Activated CD4-positive, alpha-beta T cell treated with anti-CD3 and anti-CD28 coated beads, Interleukin-2, amount 10 ng/mL, durations not matched to agents 24 days and 14 days (primary cell): ENCODE results near the gene DGKG. TPM values are rescaled to one million over a fixed set of nuclear protein-coding genes. Genes with fewer than 3 reads are reported as not detected.
A peak's percentile ranks its signal among the peaks of the same experiment; 100 is the strongest.

ENCODE experiments used
- DNase-seq: peaks from one replicate; pipeline ENCODE4 v3.0.0; 2022
- H3K27ac Mint-ChIP-seq: one replicate; pipeline ENCODE4 v1.8.0; 2022; ENCODE audit warnings: mild to moderate bottlenecking, mixed read lengths
- H3K27me3 Mint-ChIP-seq: one replicate; pipeline ENCODE4 v1.8.0; 2022; ENCODE audit warnings: mixed read lengths
- H3K36me3 Mint-ChIP-seq: one replicate; pipeline ENCODE4 v1.8.0; 2022; ENCODE audit warnings: low read depth, mild to moderate bottlenecking, mixed read lengths
- H3K4me1 Mint-ChIP-seq: one replicate; pipeline ENCODE4 v1.8.0; 2021; ENCODE audit warnings: mixed read lengths
- H3K4me3 Mint-ChIP-seq: one replicate; pipeline ENCODE4 v1.8.0; 2022; ENCODE audit warnings: mild to moderate bottlenecking, moderate library complexity, mixed read lengths
- H3K9me3 Mint-ChIP-seq: one replicate; pipeline ENCODE4 v1.8.0; 2021; ENCODE audit warnings: mixed read lengths
- intact Hi-C: fragments of 100-400 bp; cut with micrococcal nuclease; formaldehyde crosslinking; loops from one replicate; pipeline ENCODE4 v1.15.1; 2023
- total RNA-seq: library from RNA; stranded (reverse); gene quantifications from 2 replicates; pipeline ENCODE4 v1.2.3, GENCODE V29; 2022

The DGKG gene
- total RNA-seq = 0.14 and 0.28 TPM in 2 replicates

- Mint-ChIP-seq H3K27me3 (peaks cover 56% of the 10 kb centered on the region), H3K27ac (no peak within 1 kb of the TSS), H3K36me3 (no peaks in the 10 kb centered on the region), H3K9me3 (no peaks in the 10 kb centered on the region), H3K4me1 (peaks cover 3% of the 10 kb centered on the region), H3K4me3 (peak within 1 kb of the TSS; percentile 46)
- DNase-seq = peak; percentile 60
- intact Hi-C loops = loop anchor here (2.0 kb wide), 1 partner anchor 177 kb away; no protein-coding TSS in a partner anchor
Observed at GRCh38 chr3:186361762-186362536, at the start of gene DGKG. DGKG (minus strand) TSS chr3:186362234; CDS start chr3:186320459, 41,775 bp downstream.

DNA sequence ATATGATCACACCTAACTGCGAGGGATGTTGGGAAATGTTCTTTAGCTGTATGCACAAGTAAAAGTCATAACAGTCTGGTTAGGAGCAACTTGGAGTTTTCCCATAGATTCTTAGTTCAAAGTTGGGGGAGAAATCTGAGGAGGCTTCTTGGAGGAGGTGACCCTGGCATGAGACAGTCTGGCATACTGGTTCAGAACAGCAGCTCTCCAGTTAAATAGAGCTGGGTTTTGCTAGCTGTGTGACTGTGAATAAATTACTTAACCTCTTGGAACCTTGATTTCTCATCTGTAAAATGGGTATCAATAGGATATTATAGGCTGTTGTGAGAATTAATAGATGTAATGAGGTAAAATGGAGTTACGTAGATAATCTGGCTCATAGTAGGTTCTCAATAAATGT lies 49.1 kb upstream of the DGKG start:
- Mint-ChIP-seq H3K27ac (no peak overlapping the region), H3K9me3 (no peaks in the 10 kb centered on the region), H3K36me3 (peaks cover 1% of the 10 kb centered on the region), H3K4me3 (no peak overlapping the region), H3K27me3 (peaks cover 16% of the 10 kb centered on the region), H3K4me1 (peaks cover 14% of the 10 kb centered on the region)
- intact Hi-C loops = no loop called here
- no peak for DNase-seq

DNA sequence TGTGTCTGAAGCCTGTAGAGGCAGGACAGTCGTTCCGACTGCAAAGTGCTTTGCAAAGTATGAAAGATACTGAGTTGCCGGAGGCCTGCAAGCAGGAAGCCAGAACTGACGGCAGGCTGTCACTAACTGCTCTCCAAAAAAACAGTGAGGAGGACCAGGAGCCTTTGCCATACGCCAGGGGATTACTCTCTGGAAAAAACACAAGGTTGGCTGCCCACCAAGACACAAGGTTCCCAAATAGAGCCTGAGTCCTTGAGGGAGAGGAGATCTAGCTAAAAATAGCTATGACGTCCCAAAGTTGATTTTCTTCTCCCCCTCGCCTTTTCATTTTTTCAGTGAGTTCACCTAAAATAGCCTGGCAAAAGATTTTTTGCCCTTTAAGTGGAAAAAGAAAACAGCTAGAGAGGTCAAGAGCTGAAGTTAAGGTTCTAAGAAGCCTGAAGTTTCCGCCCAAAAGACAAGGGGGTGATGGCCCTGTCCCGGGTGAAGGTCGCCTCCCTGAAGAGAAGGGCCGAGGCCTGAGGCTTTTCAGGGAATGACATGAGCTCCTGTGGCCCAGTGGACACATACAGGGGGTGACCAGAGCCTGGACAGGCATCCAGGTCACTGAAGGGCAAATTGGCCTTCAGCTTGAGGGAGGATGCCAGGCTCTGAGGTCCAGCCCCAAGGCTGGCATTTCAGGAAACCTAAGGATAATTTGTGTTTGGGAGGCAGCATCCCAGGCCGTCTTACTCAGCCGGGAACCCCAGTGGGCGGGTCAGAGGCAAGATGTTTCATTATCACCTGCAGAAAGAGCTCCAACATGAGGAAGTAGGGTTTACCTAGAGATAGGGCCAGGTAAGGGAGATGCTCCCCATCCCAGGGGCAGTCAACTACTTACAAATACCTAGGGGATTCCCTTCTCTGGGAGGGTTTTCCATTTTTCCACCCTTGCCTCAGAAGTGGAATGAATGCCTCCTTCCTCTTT lies 44.9 kb upstream of the DGKG start:
- no peak overlapping the region for H3K27ac Mint-ChIP-seq
- H3K4me3 Mint-ChIP-seq = no peak overlapping the region
- H3K27me3 Mint-ChIP-seq = peaks cover 6% of the 10 kb centered on the region
- DNase-seq = no peak
- peaks cover 2% of the 10 kb centered on the region for H3K4me1 Mint-ChIP-seq
- intact Hi-C loops = no loop called here
- H3K36me3 Mint-ChIP-seq = no peaks in the 10 kb centered on the region
- no peaks in the 10 kb centered on the region for H3K9me3 Mint-ChIP-seq

DNA sequence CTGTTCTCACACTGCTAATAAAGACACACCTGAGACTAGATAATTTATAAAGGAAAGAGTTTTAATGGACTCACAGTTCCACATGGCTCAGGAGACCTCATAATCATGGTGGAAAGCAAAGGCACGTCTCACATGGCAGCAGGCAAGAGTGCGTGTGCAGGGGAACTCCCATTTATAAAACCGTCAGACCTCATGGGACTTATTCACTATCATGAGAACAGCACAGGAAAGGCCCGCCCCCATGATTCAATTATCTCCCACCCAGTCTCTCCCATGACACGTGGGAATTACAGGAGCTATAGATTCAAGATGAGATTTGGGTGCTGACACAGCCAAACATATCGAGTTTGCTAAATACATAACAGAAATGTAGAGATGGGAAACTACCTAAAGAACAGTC lies 39.5 kb upstream of the DGKG start:
- Mint-ChIP-seq H3K27me3 (peaks cover 4% of the 10 kb centered on the region), H3K4me3 (no peak overlapping the region), H3K9me3 (no peaks in the 10 kb centered on the region), H3K27ac (no peak overlapping the region), H3K36me3 (no peaks in the 10 kb centered on the region), H3K4me1 (no peaks in the 10 kb centered on the region)
- intact Hi-C loops = no loop called here
- DNase-seq = no peak

DNA sequence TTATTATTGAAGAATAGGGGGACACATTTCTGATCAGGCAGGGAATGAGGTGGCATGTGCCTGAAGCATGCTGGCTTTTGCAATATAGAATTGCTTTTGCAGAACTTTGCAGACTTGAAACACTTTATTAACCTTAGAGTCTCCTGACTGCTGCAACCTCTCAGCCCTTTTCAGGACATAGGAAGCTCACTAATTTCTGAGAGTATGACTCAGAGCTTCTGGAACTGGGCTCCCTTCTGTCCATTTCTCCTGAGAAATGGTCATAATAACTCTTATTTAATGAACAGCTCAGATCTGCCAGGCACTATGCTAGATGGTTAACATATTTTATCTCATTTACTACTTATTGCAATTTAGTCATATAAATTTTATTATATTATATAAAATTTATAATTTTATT lies 38.6 kb upstream of the DGKG start:
- Mint-ChIP-seq H3K4me1 (no peaks in the 10 kb centered on the region), H3K27me3 (peaks cover 4% of the 10 kb centered on the region), H3K9me3 (no peaks in the 10 kb centered on the region), H3K27ac (no peak overlapping the region), H3K4me3 (no peak overlapping the region), H3K36me3 (no peaks in the 10 kb centered on the region)
- intact Hi-C loops = no loop called here
- no peak for DNase-seq

DNA sequence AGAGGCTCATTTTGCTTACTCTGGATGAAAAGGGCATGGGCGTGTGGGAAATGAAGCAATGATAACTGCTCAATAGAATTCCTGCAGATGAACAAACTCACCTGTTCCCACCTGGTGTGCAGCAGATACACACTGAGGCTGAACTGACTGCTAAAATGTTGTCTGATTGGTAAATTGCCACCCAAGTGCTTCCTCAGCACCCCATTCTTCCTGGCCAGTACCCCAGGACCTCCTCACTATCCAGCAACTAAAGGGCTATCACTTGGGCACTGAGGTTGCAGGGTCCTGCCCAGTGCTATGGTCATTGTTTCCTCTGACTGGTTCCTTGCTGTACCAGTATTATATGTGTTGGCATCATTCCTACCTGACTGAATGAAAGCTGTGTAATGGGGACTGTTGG lies 38.0 kb upstream of the DGKG start:
- H3K4me1 Mint-ChIP-seq = no peaks in the 10 kb centered on the region
- peaks cover 4% of the 10 kb centered on the region for H3K27me3 Mint-ChIP-seq
- H3K36me3 Mint-ChIP-seq = no peaks in the 10 kb centered on the region
- no peaks in the 10 kb centered on the region for H3K9me3 Mint-ChIP-seq
- DNase-seq = no peak
- intact Hi-C loops = no loop called here
- H3K27ac Mint-ChIP-seq = no peak overlapping the region
- no peak overlapping the region for H3K4me3 Mint-ChIP-seq

- no peaks in the 10 kb centered on the region for H3K36me3 Mint-ChIP-seq
- DNase-seq = no peak
- H3K4me3 Mint-ChIP-seq = no peak overlapping the region
- intact Hi-C loops = no loop called here
- no peaks in the 10 kb centered on the region for H3K4me1 Mint-ChIP-seq
- H3K9me3 Mint-ChIP-seq = peaks cover 4% of the 10 kb centered on the region
- no peak overlapping the region for H3K27ac Mint-ChIP-seq
- peaks cover 7% of the 10 kb centered on the region for H3K27me3 Mint-ChIP-seq
Observed at GRCh38 chr3:186394566-186395217, 32.7 kb upstream of the DGKG start.

DNA sequence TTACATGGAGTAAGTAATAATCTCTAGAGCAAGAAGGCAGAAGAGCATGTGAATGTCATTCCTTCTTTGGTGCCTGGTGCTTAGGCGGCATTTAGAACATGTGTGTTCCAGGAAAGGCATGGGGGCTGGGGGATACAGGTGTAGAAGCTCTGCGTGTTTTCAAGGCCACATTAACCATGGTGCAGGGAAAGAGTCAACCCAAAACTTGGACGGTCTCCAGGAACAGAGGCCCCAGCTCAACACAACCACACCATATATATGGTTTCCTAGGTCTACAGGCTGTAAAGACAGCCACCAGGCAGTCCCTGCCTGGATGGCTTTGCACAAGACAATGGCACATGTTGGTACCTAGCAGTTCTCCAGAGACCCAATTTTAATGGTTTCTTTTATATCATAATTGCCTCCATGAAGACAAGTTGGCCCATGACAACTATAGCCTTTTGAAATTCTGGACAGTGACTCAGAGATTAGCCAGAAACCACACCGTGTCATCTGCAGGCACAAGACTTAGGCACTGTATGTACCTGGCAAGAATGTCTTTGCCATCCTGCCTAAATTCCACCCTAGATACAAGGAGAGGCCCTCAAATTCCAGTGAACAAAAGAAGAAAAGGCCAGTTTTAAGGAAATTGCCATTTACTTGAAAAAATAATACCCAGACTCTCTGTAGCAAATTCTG lies 25.0 kb upstream of the DGKG start:
- no peak overlapping the region for H3K4me3 Mint-ChIP-seq
- H3K9me3 Mint-ChIP-seq = no peaks in the 10 kb centered on the region
- peaks cover 2% of the 10 kb centered on the region for H3K4me1 Mint-ChIP-seq
- intact Hi-C loops = no loop called here
- DNase-seq = no peak
- no peaks in the 10 kb centered on the region for H3K27me3 Mint-ChIP-seq
- no peaks in the 10 kb centered on the region for H3K36me3 Mint-ChIP-seq
- H3K27ac Mint-ChIP-seq = no peak overlapping the region

DNA sequence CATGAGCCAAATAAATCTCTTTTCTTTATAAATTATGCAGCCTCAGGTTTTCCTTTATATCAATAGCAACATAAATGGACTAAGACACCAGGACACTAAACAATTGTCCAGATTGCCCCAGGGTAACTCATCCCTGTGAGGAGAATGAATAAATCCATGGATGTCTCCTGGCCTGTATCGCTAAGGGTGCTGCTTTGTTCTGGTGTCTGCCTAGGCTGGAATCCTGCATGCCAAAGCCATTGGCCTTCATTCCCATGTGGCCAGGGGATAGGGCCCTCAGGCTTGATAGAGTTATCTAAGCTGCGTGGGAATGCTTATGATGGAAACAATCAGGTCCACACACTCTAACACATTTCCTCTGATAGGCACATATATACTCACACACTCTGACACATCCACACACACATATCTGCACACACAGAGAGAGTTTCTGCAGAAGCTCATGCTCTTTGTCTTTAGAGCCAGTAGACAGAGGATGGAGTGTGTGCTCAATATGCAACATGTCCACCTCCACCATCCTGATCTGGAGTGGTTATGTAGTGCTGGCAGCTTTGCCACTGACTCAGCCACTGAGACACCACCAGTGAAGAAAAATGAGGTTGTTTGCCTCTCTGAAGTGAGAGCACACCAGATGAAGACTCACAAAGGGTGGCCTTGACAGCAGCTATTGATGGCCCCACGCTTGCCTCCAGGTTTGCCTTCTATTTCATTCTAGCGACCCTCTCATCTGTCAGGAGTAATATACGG lies 24.0 kb upstream of the DGKG start:
- Mint-ChIP-seq H3K27ac (no peak overlapping the region), H3K27me3 (no peaks in the 10 kb centered on the region), H3K4me3 (no peak overlapping the region), H3K9me3 (peaks cover 2% of the 10 kb centered on the region), H3K4me1 (peaks cover 2% of the 10 kb centered on the region), H3K36me3 (no peaks in the 10 kb centered on the region)
- intact Hi-C loops = no loop called here
- no peak for DNase-seq

GRCh38 chr3:186383026-186383993 lies 21.3 kb upstream of the DGKG start:
- no peak overlapping the region for H3K27ac Mint-ChIP-seq
- H3K9me3 Mint-ChIP-seq = peaks cover 11% of the 10 kb centered on the region
- intact Hi-C loops = no loop called here
- H3K4me3 Mint-ChIP-seq = no peak overlapping the region
- DNase-seq = no peak
- no peaks in the 10 kb centered on the region for H3K36me3 Mint-ChIP-seq
- peaks cover 4% of the 10 kb centered on the region for H3K27me3 Mint-ChIP-seq
- H3K4me1 Mint-ChIP-seq = peaks cover 6% of the 10 kb centered on the region

- Mint-ChIP-seq H3K27me3 (peaks cover 7% of the 10 kb centered on the region), H3K27ac (no peak overlapping the region)
Observed at GRCh38 chr3:186382217-186382885, 20.3 kb upstream of the DGKG start.

More at GRCh38 chr3:186382217-186382885, 20.3 kb upstream of the DGKG start:
- H3K4me1 Mint-ChIP-seq = peaks cover 6% of the 10 kb centered on the region
- no peak for DNase-seq
- no peaks in the 10 kb centered on the region for H3K36me3 Mint-ChIP-seq
- H3K4me3 Mint-ChIP-seq = no peak overlapping the region
- intact Hi-C loops = no loop called here
- H3K9me3 Mint-ChIP-seq = peaks cover 15% of the 10 kb centered on the region
